GM12878 (cell line): ENCODE results near the gene HYPK. TPM values are rescaled to one million over a fixed set of nuclear protein-coding genes. Genes with fewer than 3 reads are reported as not detected.

Experiments
- BHLHE40 ChIP-seq, 2 experiments: fragments of 450-650 bp in 1 of 2; IDR thresholded peaks; 2 replicates each; pipeline ENCODE4 v1.6.1; 2011 to 2017; ENCODE audit warnings: low read depth in 2 of 2, borderline replicate concordance in 1 of 2, improper control_type of control experiment in 1 of 2, low read length in 1 of 2, mild to moderate bottlenecking in 1 of 2
- CREB1 ChIP-seq: IDR thresholded peaks from 2 replicates; pipeline ENCODE4 v1.6.1; 2012; ENCODE audit warnings: low read depth, mild to moderate bottlenecking, inconsistent platforms
- EED ChIP-seq: sonication (generic); IDR thresholded peaks from 2 replicates; pipeline ENCODE4 v1.6.1; 2016; ENCODE audit warnings: antibody characterized with exemption, low read depth
- HDAC6 ChIP-seq: fragments of 200-600 bp; sonication (generic); IDR thresholded peaks from one replicate; pipeline ENCODE4 v1.8.0; 2017; ENCODE audit warnings: antibody characterized with exemption; ENCODE audit not compliant: unreplicated experiment
- MXI1 ChIP-seq: fragments of 150-350 bp; IDR thresholded peaks from 2 replicates; pipeline ENCODE4 v1.6.1; 2011; ENCODE audit warnings: low read depth, mild to moderate bottlenecking, inconsistent platforms, low read length, improper control_type of control experiment
- NBN ChIP-seq: fragments of 450-650 bp; IDR thresholded peaks from 2 replicates; pipeline ENCODE4 v1.6.1; 2016
- PAX5 ChIP-seq: IDR thresholded peaks from 2 replicates; pipeline ENCODE4 v1.6.1; 2011; ENCODE audit warnings: low read depth, low read length, borderline replicate concordance
- PAX8 ChIP-seq: fragments of 450-650 bp; IDR thresholded peaks from 2 replicates; pipeline ENCODE4 v1.6.1; 2017; ENCODE audit warnings: mild to moderate bottlenecking, moderate library complexity
- SIX5 ChIP-seq: IDR thresholded peaks from 2 replicates; pipeline ENCODE4 v1.6.1; 2011; ENCODE audit warnings: mild to moderate bottlenecking, low read depth, low read length, moderate library complexity; ENCODE audit not compliant: severe bottlenecking
- SMAD5 ChIP-seq: IDR thresholded peaks from 2 replicates; pipeline ENCODE4 v1.6.1; 2016; ENCODE audit warnings: antibody characterized with exemption, low read depth
- SUZ12 ChIP-seq: fragments of 200-600 bp; sonication (generic); IDR thresholded peaks from one replicate; pipeline ENCODE4 v1.6.1; 2018; ENCODE audit warnings: antibody characterized with exemption, mild to moderate bottlenecking; ENCODE audit not compliant: unreplicated experiment
- WRNIP1 ChIP-seq: IDR thresholded peaks from 2 replicates; pipeline ENCODE4 v1.6.1; 2011; ENCODE audit warnings: low read depth, low read length, improper control_type of control experiment, borderline replicate concordance
- ZZZ3 ChIP-seq: IDR thresholded peaks from 2 replicates; pipeline ENCODE4 v1.6.1; 2011; ENCODE audit warnings: low read depth; ENCODE audit not compliant: control insufficient read depth, insufficient read length
- polyA plus RNA-seq, 11 experiments: library from polyadenylated mRNA; depleted of rRNA in 4 of 11; unstranded in 6 of 11; stranded (reverse) in 5 of 11; fragments of >200 nt; fragmentation: Nextera tagmentation in 4 of 11; fragmentation: Illumina TruSeq in 1 of 11; extraction: Ambion mirVana in 4 of 11; extraction: Trizol in 1 of 11; gene quantifications; 1 replicate in 1 of 11; 2 replicates in 10 of 11; pipeline versions ENCODE4 v1.2.1 to v1.2.3, GENCODE V29; 2011 to 2016; ENCODE audit warnings: inconsistent platforms in 2 of 11, missing spikeins in 2 of 11, low read depth in 1 of 11
- total RNA-seq, 4 experiments: library from RNA; depleted of rRNA in 3 of 4; stranded (reverse); fragments of >200 nt in 3 of 4; fragmentation: Illumina TruSeq in 1 of 4; extraction: Trizol in 1 of 4; gene quantifications; 2 replicates each; pipeline versions ENCODE4 v1.2.1 to v1.2.3, GENCODE V29; 2013 to 2021
- TF ChIP-seq, protein P1 (sequence below): fragments of 450-650 bp; formaldehyde crosslinking; IDR thresholded peaks from 2 replicates; pipeline ENCODE4 v1.4.0; 2020; ENCODE audit warnings: mild to moderate bottlenecking, moderate library complexity
- TF ChIP-seq, protein P2 (sequence below): fragments of 450-650 bp; IDR thresholded peaks from 2 replicates; pipeline ENCODE4 v1.6.1; 2016; ENCODE audit warnings: mild to moderate bottlenecking, moderate library complexity, borderline replicate concordance
- TF ChIP-seq, protein P3 (sequence below): fragments of 450-650 bp; IDR thresholded peaks from 2 replicates; pipeline ENCODE4 v1.6.1; 2014; ENCODE audit warnings: mild to moderate bottlenecking
- TF ChIP-seq, protein P4 (sequence below): IDR thresholded peaks from 2 replicates; pipeline ENCODE4 v1.6.1; 2012; ENCODE audit warnings: low read depth, low read length, improper control_type of control experiment
- TF ChIP-seq, protein P5 (sequence below): fragments of 450-650 bp; IDR thresholded peaks from 2 replicates; pipeline ENCODE4 v1.6.1; 2017; ENCODE audit warnings: mild to moderate bottlenecking

The HYPK gene
- total and polyA plus RNA-seq, 10 of the 15 experiments (the other 5 are each of a cell fraction or from before 2014, with no cell fraction given), result 8.0 to 38.4 (median 17.5) TPM

DNA sequence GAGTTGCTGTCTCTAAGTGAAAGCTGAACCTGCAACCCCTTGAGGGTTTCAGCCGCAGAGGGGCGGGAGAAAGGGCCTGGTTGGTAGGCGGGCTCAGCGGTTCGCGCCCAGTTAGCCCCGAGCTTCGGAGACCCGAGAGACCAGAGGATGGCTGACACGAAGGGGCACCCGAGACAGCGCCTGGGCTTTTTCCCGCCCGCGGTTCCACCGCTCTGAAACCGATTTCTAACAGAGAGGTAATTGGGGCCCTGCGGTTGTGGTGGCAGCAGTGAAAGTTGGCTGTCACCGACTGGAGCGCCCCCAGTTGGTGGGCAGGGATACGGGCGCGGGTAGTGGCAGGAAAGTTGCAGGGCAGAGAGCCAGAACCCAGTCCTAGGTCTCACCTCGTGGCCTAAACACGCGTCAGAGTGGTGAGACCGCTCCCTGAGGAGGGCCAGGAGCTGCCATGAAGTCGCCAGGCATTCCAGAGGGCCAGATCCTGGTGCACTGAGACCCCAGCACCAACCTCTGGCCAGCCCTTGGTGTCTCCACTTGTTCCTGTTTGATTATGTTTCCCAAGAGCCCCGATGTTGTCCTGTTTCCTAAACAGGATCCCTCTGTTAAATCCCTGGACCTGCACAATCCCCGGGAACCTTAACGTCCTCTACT is 23.0 kb upstream of the HYPK start (continued):
- TF ChIP-seq, protein P1, sequence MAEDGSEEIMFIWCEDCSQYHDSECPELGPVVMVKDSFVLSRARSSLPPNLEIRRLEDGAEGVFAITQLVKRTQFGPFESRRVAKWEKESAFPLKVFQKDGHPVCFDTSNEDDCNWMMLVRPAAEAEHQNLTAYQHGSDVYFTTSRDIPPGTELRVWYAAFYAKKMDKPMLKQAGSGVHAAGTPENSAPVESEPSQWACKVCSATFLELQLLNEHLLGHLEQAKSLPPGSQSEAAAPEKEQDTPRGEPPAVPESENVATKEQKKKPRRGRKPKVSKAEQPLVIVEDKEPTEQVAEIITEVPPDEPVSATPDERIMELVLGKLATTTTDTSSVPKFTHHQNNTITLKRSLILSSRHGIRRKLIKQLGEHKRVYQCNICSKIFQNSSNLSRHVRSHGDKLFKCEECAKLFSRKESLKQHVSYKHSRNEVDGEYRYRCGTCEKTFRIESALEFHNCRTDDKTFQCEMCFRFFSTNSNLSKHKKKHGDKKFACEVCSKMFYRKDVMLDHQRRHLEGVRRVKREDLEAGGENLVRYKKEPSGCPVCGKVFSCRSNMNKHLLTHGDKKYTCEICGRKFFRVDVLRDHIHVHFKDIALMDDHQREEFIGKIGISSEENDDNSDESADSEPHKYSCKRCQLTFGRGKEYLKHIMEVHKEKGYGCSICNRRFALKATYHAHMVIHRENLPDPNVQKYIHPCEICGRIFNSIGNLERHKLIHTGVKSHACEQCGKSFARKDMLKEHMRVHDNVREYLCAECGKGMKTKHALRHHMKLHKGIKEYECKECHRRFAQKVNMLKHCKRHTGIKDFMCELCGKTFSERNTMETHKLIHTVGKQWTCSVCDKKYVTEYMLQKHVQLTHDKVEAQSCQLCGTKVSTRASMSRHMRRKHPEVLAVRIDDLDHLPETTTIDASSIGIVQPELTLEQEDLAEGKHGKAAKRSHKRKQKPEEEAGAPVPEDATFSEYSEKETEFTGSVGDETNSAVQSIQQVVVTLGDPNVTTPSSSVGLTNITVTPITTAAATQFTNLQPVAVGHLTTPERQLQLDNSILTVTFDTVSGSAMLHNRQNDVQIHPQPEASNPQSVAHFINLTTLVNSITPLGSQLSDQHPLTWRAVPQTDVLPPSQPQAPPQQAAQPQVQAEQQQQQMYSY, result no peak
- TF ChIP-seq SUZ12 (no peak), EED (peak; percentile 90), WRNIP1 (no peak), PAX5 (peak; percentile 63; the same call in 1 of the 2 replicates), BHLHE40 (IDR thresholded peaks at IDR 0.05; ENCODE audit: borderline replicate concordance in 1 of 2, low read depth in 2 of 2, low read length in 1 of 2) (peak; percentile 60 to 83; a peak in 2 of 4 replicates), CREB1 (peak; percentile 66; the same call in 1 of the 2 replicates), SIX5 (no peak), PAX8 (no peak), ZZZ3 (no peak), NBN (peak; percentile 95), HDAC6 (no peak), MXI1 (peak; percentile 64; the same call in 1 of the 2 replicates), SMAD5 (0 out of 2 replicates have a peak, but pooled peaks have one; percentile 24)
- TF ChIP-seq, protein P2, sequence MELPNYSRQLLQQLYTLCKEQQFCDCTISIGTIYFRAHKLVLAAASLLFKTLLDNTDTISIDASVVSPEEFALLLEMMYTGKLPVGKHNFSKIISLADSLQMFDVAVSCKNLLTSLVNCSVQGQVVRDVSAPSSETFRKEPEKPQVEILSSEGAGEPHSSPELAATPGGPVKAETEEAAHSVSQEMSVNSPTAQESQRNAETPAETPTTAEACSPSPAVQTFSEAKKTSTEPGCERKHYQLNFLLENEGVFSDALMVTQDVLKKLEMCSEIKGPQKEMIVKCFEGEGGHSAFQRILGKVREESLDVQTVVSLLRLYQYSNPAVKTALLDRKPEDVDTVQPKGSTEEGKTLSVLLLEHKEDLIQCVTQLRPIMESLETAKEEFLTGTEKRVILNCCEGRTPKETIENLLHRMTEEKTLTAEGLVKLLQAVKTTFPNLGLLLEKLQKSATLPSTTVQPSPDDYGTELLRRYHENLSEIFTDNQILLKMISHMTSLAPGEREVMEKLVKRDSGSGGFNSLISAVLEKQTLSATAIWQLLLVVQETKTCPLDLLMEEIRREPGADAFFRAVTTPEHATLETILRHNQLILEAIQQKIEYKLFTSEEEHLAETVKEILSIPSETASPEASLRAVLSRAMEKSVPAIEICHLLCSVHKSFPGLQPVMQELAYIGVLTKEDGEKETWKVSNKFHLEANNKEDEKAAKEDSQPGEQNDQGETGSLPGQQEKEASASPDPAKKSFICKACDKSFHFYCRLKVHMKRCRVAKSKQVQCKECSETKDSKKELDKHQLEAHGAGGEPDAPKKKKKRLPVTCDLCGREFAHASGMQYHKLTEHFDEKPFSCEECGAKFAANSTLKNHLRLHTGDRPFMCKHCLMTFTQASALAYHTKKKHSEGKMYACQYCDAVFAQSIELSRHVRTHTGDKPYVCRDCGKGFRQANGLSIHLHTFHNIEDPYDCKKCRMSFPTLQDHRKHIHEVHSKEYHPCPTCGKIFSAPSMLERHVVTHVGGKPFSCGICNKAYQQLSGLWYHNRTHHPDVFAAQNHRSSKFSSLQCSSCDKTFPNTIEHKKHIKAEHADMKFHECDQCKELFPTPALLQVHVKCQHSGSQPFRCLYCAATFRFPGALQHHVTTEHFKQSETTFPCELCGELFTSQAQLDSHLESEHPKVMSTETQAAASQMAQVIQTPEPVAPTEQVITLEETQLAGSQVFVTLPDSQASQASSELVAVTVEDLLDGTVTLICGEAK, result peak; percentile 51; the same call in 1 of the 2 replicates
- TF ChIP-seq, protein P3, sequence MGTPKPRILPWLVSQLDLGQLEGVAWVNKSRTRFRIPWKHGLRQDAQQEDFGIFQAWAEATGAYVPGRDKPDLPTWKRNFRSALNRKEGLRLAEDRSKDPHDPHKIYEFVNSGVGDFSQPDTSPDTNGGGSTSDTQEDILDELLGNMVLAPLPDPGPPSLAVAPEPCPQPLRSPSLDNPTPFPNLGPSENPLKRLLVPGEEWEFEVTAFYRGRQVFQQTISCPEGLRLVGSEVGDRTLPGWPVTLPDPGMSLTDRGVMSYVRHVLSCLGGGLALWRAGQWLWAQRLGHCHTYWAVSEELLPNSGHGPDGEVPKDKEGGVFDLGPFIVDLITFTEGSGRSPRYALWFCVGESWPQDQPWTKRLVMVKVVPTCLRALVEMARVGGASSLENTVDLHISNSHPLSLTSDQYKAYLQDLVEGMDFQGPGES, result no peak
- TF ChIP-seq, protein P4, sequence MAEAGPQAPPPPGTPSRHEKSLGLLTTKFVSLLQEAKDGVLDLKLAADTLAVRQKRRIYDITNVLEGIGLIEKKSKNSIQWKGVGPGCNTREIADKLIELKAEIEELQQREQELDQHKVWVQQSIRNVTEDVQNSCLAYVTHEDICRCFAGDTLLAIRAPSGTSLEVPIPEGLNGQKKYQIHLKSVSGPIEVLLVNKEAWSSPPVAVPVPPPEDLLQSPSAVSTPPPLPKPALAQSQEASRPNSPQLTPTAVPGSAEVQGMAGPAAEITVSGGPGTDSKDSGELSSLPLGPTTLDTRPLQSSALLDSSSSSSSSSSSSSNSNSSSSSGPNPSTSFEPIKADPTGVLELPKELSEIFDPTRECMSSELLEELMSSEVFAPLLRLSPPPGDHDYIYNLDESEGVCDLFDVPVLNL, result peak; percentile 76
- TF ChIP-seq, protein P5, sequence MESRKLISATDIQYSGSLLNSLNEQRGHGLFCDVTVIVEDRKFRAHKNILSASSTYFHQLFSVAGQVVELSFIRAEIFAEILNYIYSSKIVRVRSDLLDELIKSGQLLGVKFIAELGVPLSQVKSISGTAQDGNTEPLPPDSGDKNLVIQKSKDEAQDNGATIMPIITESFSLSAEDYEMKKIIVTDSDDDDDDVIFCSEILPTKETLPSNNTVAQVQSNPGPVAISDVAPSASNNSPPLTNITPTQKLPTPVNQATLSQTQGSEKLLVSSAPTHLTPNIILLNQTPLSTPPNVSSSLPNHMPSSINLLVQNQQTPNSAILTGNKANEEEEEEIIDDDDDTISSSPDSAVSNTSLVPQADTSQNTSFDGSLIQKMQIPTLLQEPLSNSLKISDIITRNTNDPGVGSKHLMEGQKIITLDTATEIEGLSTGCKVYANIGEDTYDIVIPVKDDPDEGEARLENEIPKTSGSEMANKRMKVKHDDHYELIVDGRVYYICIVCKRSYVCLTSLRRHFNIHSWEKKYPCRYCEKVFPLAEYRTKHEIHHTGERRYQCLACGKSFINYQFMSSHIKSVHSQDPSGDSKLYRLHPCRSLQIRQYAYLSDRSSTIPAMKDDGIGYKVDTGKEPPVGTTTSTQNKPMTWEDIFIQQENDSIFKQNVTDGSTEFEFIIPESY, result no peak; the same call in 1 of the 2 replicates
